ENCODE results near the gene SMC1B. TPM values are rescaled to one million over a fixed set of nuclear protein-coding genes. Genes with fewer than 3 reads are reported as not detected.
"Not testable (repeated sequence)": the region's sequence is repeated elsewhere in the genome, so short reads cannot be mapped to it uniquely, and the experiment has no call there.

Gene SMC1B
- total RNA-seq, 1 donor from 2014 or later: not detected

GRCh38 chr22:45308957-45309421 is 104.4 kb downstream of the SMC1B start:
- FAIRE-seq (no peak), DNase-seq (ENCODE audit: low spot score in 2 of 2) (no peak)

- FAIRE-seq (no peak), DNase-seq (ENCODE audit: low spot score in 2 of 2) (no peak)
Measured at GRCh38 chr22:45308391-45308956, 104.9 kb downstream of the SMC1B start.

- no peak for DNase-seq (ENCODE audit: low spot score in 2 of 2)
- FAIRE-seq: no peak
Measured at GRCh38 chr22:45306139-45306538, 107.3 kb downstream of the SMC1B start.

GRCh38 chr22:45305456-45306075 is 107.8 kb downstream of the SMC1B start:
- FAIRE-seq (no peak), DNase-seq (ENCODE audit: low spot score in 2 of 2) (no peak)

- no peak for FAIRE-seq
- DNase-seq (ENCODE audit: low spot score in 2 of 2): no peak
Measured at GRCh38 chr22:45304971-45305370, 108.4 kb downstream of the SMC1B start.

GRCh38 chr22:45303181-45303580 is 110.2 kb downstream of the SMC1B start:
- FAIRE-seq (no peak), DNase-seq (ENCODE audit: low spot score in 2 of 2) (no peak)

- FAIRE-seq: no peak
- DNase-seq (ENCODE audit: low spot score in 2 of 2): no peak
Measured at GRCh38 chr22:45302751-45303150, 110.6 kb downstream of the SMC1B start.

- DNase-seq (ENCODE audit: low spot score in 2 of 2) (no peak), FAIRE-seq (no peak)
Measured at GRCh38 chr22:45298934-45299505, 114.4 kb downstream of the SMC1B start.

GRCh38 chr22:45296628-45297297 is 116.6 kb downstream of the SMC1B start:
- no peak for FAIRE-seq
- no peak for DNase-seq (ENCODE audit: low spot score in 2 of 2)

- no peak for FAIRE-seq
- DNase-seq (ENCODE audit: low spot score in 2 of 2): no peak
Measured at GRCh38 chr22:45295492-45295891, 117.9 kb downstream of the SMC1B start.

- FAIRE-seq; DNase-seq (ENCODE audit: low spot score in 2 of 2): not testable (repeated sequence)
Measured at GRCh38 chr22:45295004-45295403, 118.4 kb downstream of the SMC1B start.

Other genes starting within 250 kb of the SMC1B start
- 56.3 TPM for gene NUP50, start 249.7 kb downstream of the SMC1B start, total RNA-seq
- 52.6 TPM for gene KIAA0930, start 172.7 kb downstream of the SMC1B start, total RNA-seq
- not detected for gene UPK3A, start 128.7 kb downstream of the SMC1B start, total RNA-seq
- gene FAM118A, start 103.7 kb downstream of the SMC1B start, total RNA-seq: 14.3 TPM
- 0.41 TPM for gene RIBC2, start 94 bp upstream of the SMC1B start, total RNA-seq
- gene FBLN1, start 89.3 kb upstream of the SMC1B start, total RNA-seq: 25.7 TPM

All from frontal cortex (tissue), 4 donors.